Superior temporal gyrus (tissue), 1 donor: ENCODE measurements around the gene HOXB9.

Experiments used
- DNase-seq: peaks from one replicate; pipeline ENCODE4 v3.0.0-alpha.2; 2016; ENCODE audit errors: extremely low spot score

The HOXB9 gene

GRCh38 chr17:48626245-48627117, at the start of gene HOXB9:
HOXB9 (minus strand) TSS chr17:48626358; CDS start chr17:48626269, 89 bp downstream.
- no peak for DNase-seq

GRCh38 chr17:48672340-48672739, 46.2 kb upstream of the HOXB9 start:
- no peak for DNase-seq

- DNase-seq, result peak; percentile 91
These were observed 45.6 kb upstream of the HOXB9 start for GRCh38 chr17:48671697-48672171.

GRCh38 chr17:48663134-48663924, 37.2 kb upstream of the HOXB9 start:
- no peak for DNase-seq

- DNase-seq, result no peak
These were observed 29.8 kb upstream of the HOXB9 start for GRCh38 chr17:48655913-48656312.

- DNase-seq, result no peak
These were observed 23.6 kb upstream of the HOXB9 start for GRCh38 chr17:48649741-48650140.

- no peak for DNase-seq
These were observed 21.7 kb upstream of the HOXB9 start for GRCh38 chr17:48647963-48648245.

GRCh38 chr17:48647103-48647962, 21.2 kb upstream of the HOXB9 start:
- no peak for DNase-seq

- no peak for DNase-seq
These were observed 20.3 kb upstream of the HOXB9 start for GRCh38 chr17:48646183-48647102.

- DNase-seq, result no peak
These were observed 19.6 kb upstream of the HOXB9 start for GRCh38 chr17:48645639-48646182.

- no peak for DNase-seq
These were observed 18.9 kb upstream of the HOXB9 start for GRCh38 chr17:48644910-48645557.

- no peak for DNase-seq
These were observed 18.0 kb upstream of the HOXB9 start for GRCh38 chr17:48644159-48644558.

GRCh38 chr17:48643697-48644012, 17.5 kb upstream of the HOXB9 start:
- no peak for DNase-seq

GRCh38 chr17:48642843-48643696, 16.9 kb upstream of the HOXB9 start:
- DNase-seq, result no peak

- no peak for DNase-seq
These were observed 16.1 kb upstream of the HOXB9 start for GRCh38 chr17:48642059-48642842.

- no peak for DNase-seq
These were observed 15.4 kb upstream of the HOXB9 start for GRCh38 chr17:48641541-48642058.

GRCh38 chr17:48640858-48641180, 14.7 kb upstream of the HOXB9 start:
- DNase-seq, result no peak
